KMS-11 (cell line): ENCODE data around the gene UBR3.

Source experiments
- H2AFZ ChIP-seq: fragments of 200-600 bp; sonication (generic); 2 replicates; pipeline ENCODE4 v1.6.1; 2016; ENCODE audit warnings: antibody characterized with exemption, mixed run types, low read depth
- H3K27ac ChIP-seq: fragments of 200-600 bp; sonication (generic); 2 replicates; pipeline ENCODE4 v1.6.1; 2016; ENCODE audit warnings: mild to moderate bottlenecking, mixed run types
- H3K27me3 ChIP-seq: fragments of 200-600 bp; sonication (generic); 2 replicates; pipeline ENCODE4 v1.6.1; 2017; ENCODE audit warnings: mild to moderate bottlenecking, low read depth, mixed run types, moderate library complexity; ENCODE audit not compliant: insufficient read depth
- H3K36me3 ChIP-seq: fragments of 200-600 bp; sonication (generic); 2 replicates; pipeline ENCODE4 v1.6.1; 2017; ENCODE audit warnings: mild to moderate bottlenecking, mixed run types; ENCODE audit not compliant: insufficient read depth
- H3K4me1 ChIP-seq: fragments of 200-600 bp; sonication (generic); 2 replicates; pipeline ENCODE4 v1.6.1; 2016; ENCODE audit warnings: mild to moderate bottlenecking, low read depth, mixed run types; ENCODE audit not compliant: poor library complexity, severe bottlenecking
- H3K4me2 ChIP-seq: fragments of 200-600 bp; sonication (generic); 2 replicates; pipeline ENCODE4 v1.7.0; 2016; ENCODE audit warnings: mild to moderate bottlenecking, mixed run types
- H3K4me3 ChIP-seq: fragments of 200-600 bp; sonication (generic); IDR thresholded peaks from 2 replicates; pipeline ENCODE4 v1.6.1; 2017; ENCODE audit warnings: low read depth, low read length, mixed read lengths; ENCODE audit not compliant: insufficient read depth
- H3K79me2 ChIP-seq: fragments of 200-600 bp; sonication (generic); 2 replicates; pipeline ENCODE4 v1.6.1; 2016; ENCODE audit warnings: low read depth, mixed run types; ENCODE audit not compliant: insufficient read depth
- H3K9ac ChIP-seq: fragments of 200-600 bp; sonication (generic); 2 replicates; pipeline ENCODE4 v1.6.1; 2016; ENCODE audit warnings: mild to moderate bottlenecking, mixed run types
- H4K20me1 ChIP-seq: fragments of 200-600 bp; sonication (generic); 2 replicates; pipeline ENCODE4 v1.6.1; 2016; ENCODE audit warnings: mild to moderate bottlenecking, mixed run types; ENCODE audit not compliant: insufficient read depth
- CTCF ChIP-seq: fragments of 200-600 bp; sonication (generic); conservative IDR thresholded peaks from 2 replicates; pipeline ENCODE4 v1.6.1; 2017; ENCODE audit warnings: low read depth, mild to moderate bottlenecking, antibody characterized with exemption, low read length, moderate library complexity, mixed read lengths

The UBR3 gene

GRCh38 chr2:169963786-169964185 is 136.5 kb downstream of the UBR3 start:
- Histone ChIP-seq H3K9ac (no peak overlapping the region), H2AFZ (no peak overlapping the region), H3K36me3 (0 out of 2 replicates have a peak, but pooled peaks cover 3% of the 10 kb centered on the region), H3K4me1 (no peaks in the 10 kb centered on the region), H3K27ac (no peak overlapping the region), H4K20me1 (no peaks in the 10 kb centered on the region), H3K79me2 (no peaks in the 10 kb centered on the region), H3K27me3 (no peaks in the 10 kb centered on the region), H3K4me2 (no peak overlapping the region), H3K4me3 (no peak overlapping the region)
- TF ChIP-seq CTCF, result no peak

GRCh38 chr2:169964740-169965139 is 137.5 kb downstream of the UBR3 start:
- TF ChIP-seq CTCF, result no peak
- Histone ChIP-seq H2AFZ (no peak overlapping the region), H3K4me1 (no peaks in the 10 kb centered on the region), H3K9ac (no peak overlapping the region), H3K79me2 (no peaks in the 10 kb centered on the region), H3K4me2 (no peak overlapping the region), H3K4me3 (no peak overlapping the region), H3K27me3 (no peaks in the 10 kb centered on the region), H3K36me3 (no peaks in the 10 kb centered on the region), H3K27ac (no peak overlapping the region), H4K20me1 (no peaks in the 10 kb centered on the region)

- H3K27me3 ChIP-seq, result no peaks in the 10 kb centered on the region
- no peak overlapping the region for H3K27ac ChIP-seq
- H3K4me2 ChIP-seq, result no peak overlapping the region
- H3K9ac ChIP-seq, result no peak overlapping the region
- no peaks in the 10 kb centered on the region for H3K4me1 ChIP-seq
- no peaks in the 10 kb centered on the region for H3K79me2 ChIP-seq
- H3K4me3 ChIP-seq, result no peak overlapping the region
- H2AFZ ChIP-seq, result no peak overlapping the region
- no peaks in the 10 kb centered on the region for H3K36me3 ChIP-seq
- H4K20me1 ChIP-seq, result no peaks in the 10 kb centered on the region
- TF ChIP-seq CTCF, result no peak
Measured at GRCh38 chr2:169965495-169965894, 138.2 kb downstream of the UBR3 start.

- no peak overlapping the region for H3K4me3 ChIP-seq
- H3K4me2 ChIP-seq, result no peak overlapping the region
- no peak overlapping the region for H2AFZ ChIP-seq
- no peaks in the 10 kb centered on the region for H3K4me1 ChIP-seq
- no peaks in the 10 kb centered on the region for H3K27me3 ChIP-seq
- no peaks in the 10 kb centered on the region for H3K79me2 ChIP-seq
- H3K27ac ChIP-seq, result no peak overlapping the region
- TF ChIP-seq CTCF, result no peak
- H4K20me1 ChIP-seq, result no peaks in the 10 kb centered on the region
- no peak overlapping the region for H3K9ac ChIP-seq
- H3K36me3 ChIP-seq, result no peaks in the 10 kb centered on the region
Measured at GRCh38 chr2:169966454-169966853, 139.2 kb downstream of the UBR3 start.
